Body of pancreas (tissue), 4 donors: ENCODE measurements around the gene AGMO. TPM values are rescaled to one million over a fixed set of nuclear protein-coding genes. Genes with fewer than 3 reads are reported as not detected.
"Not testable (repeated sequence)": the region's sequence is repeated elsewhere in the genome, so short reads cannot be mapped to it uniquely, and the experiment has no call there.

Experiments
- ATAC-seq: fragments of 150-250 bp; one replicate; pipeline ENCODE4 v1.9.1; 2016
- DNase-seq, 4 donors: peaks; one replicate each; pipeline ENCODE4 v3.0.0-alpha.2; 2019
- H3K27ac ChIP-seq, 4 donors: fragments of 200-600 bp; sonication (generic); 1 replicate in 3 of 4; 2 replicates in 1 of 4; pipeline versions ENCODE4 v1.5.1 to v1.6.1; 2016 to 2019; ENCODE audit warnings: mild to moderate bottlenecking in 1 of 4, mixed read lengths in 1 of 4, moderate library complexity in 1 of 4
- H3K27me3 ChIP-seq, 2 donors: fragments of 200-600 bp; sonication (generic); one replicate each; pipeline ENCODE4 v1.6.0; 2016; ENCODE audit warnings: mild to moderate bottlenecking in 1 of 2
- H3K36me3 ChIP-seq, 2 donors: fragments of 200-600 bp; sonication (generic); replicated peaks in 1 of 2; 2 replicates each; pipeline ENCODE4 v1.5.1; 2016; ENCODE audit warnings: low read depth in 2 of 2; ENCODE audit not compliant: insufficient read depth in 1 of 2
- H3K4me1 ChIP-seq: fragments of 200-600 bp; sonication (generic); one replicate; pipeline ENCODE4 v1.6.0; 2016
- H3K4me3 ChIP-seq, 2 donors: fragments of 200-600 bp; sonication (generic); 1 replicate in 1 of 2; 2 replicates in 1 of 2; pipeline ENCODE4 v1.5.1; 2016 to 2019
- H3K9me3 ChIP-seq, 3 donors: fragments of 200-600 bp; sonication (generic); 1 replicate in 2 of 3; 2 replicates in 1 of 3; pipeline ENCODE4 v1.5.1; 2016
- CTCF ChIP-seq, 7 experiments: fragments of 450-650 bp in 4 of 7; fragments of 200-600 bp in 3 of 7; sonication (generic) in 3 of 7; IDR thresholded peaks; one replicate each; pipeline ENCODE4 v1.5.1; 2016 to 2019; ENCODE audit warnings: antibody characterized with exemption in 7 of 7
- POLR2A ChIP-seq, 3 donors: fragments of 450-650 bp; IDR thresholded peaks; one replicate each; pipeline ENCODE4 v1.6.1; 2016; ENCODE audit warnings: antibody characterized with exemption in 3 of 3, mild to moderate bottlenecking in 2 of 3
- WGBS, 2 donors: methylation state at CpG; one replicate each; pipeline ENCODE4 v1.1.5; 2017; 5-methylcytosine and 5-hydroxymethylcytosine counted together
- intact Hi-C: fragments of 100-400 bp; cut with DNase I; formaldehyde crosslinking; loops from one replicate; pipeline ENCODE4 v1.15.1; 2023
- total RNA-seq, 2 donors: library from RNA; depleted of rRNA; stranded (reverse); fragments of >200 nt; gene quantifications; one replicate each; pipeline ENCODE4 v1.1.0, GENCODE V29; 2016

AGMO gene
- total RNA-seq, 2 donors from 2014 or later: 0.52 TPM; not detected in 1

GRCh38 chr7:15305002-15305600 lies 256.7 kb downstream of the AGMO start:
- Histone ChIP-seq H3K27me3 (no peaks in the 10 kb centered on the region), H3K27ac (no peak overlapping the region), H3K36me3 (no peaks in the 10 kb centered on the region), H3K4me1 (no peaks in the 10 kb centered on the region), H3K4me3 (no peak overlapping the region), H3K9me3 (no peaks in the 10 kb centered on the region)
- WGBS, 2 donors: 10 to 23% methylated on average over 2 of the region's 2 CpGs
- TF ChIP-seq POLR2A (IDR thresholded peaks at IDR 0.05): no peak
- peak; percentile 26 to 72 (median 59) for TF ChIP-seq CTCF (IDR thresholded peaks at IDR 0.05)
- intact Hi-C loops: loop anchor here (10.0 kb wide), 1 partner anchor 760 kb away; no protein-coding TSS in a partner anchor
- DNase-seq (peak; percentile 42 to 64 (median 56)), ATAC-seq (peak; percentile 64)

GRCh38 chr7:15303357-15303756 lies 258.5 kb downstream of the AGMO start:
- intact Hi-C loops: loop anchor here (10.0 kb wide), 1 partner anchor 761 kb away; no protein-coding TSS in a partner anchor
- H3K36me3 ChIP-seq: no peaks in the 10 kb centered on the region
- TF ChIP-seq POLR2A (IDR thresholded peaks at IDR 0.05) (no peak), CTCF (IDR thresholded peaks at IDR 0.05) (no peak)
- no peak overlapping the region for H3K4me3 ChIP-seq
- DNase-seq (no peak), ATAC-seq (no peak)
- H3K27me3 ChIP-seq: no peaks in the 10 kb centered on the region
- H3K27ac ChIP-seq: no peak overlapping the region
- H3K4me1 ChIP-seq: no peaks in the 10 kb centered on the region
- WGBS, 2 donors: 61 to 68% methylated on average over 3 of the region's 3 CpGs
- H3K9me3 ChIP-seq: no peaks in the 10 kb centered on the region

GRCh38 chr7:15300986-15301385 lies 260.8 kb downstream of the AGMO start:
- not testable (repeated sequence) for H3K27ac ChIP-seq, H3K27me3 ChIP-seq, H3K4me1 ChIP-seq, H3K4me3 ChIP-seq, DNase-seq, H3K36me3 ChIP-seq, H3K9me3 ChIP-seq, ATAC-seq
- intact Hi-C loops: loop anchor here (10.0 kb wide), 1 partner anchor 764 kb away; no protein-coding TSS in a partner anchor
- 71 to 79% methylated on average over 6 of the region's 6 CpGs for WGBS, 2 donors

GRCh38 chr7:15292138-15292537 lies 269.7 kb downstream of the AGMO start:
- DNase-seq (no peak), ATAC-seq (no peak)
- no peak overlapping the region for H3K4me3 ChIP-seq
- no peaks in the 10 kb centered on the region for H3K27me3 ChIP-seq
- intact Hi-C loops: no loop called here
- H3K27ac ChIP-seq: no peak overlapping the region
- no peaks in the 10 kb centered on the region for H3K9me3 ChIP-seq
- no peak for TF ChIP-seq POLR2A (IDR thresholded peaks at IDR 0.05)
- no peak for TF ChIP-seq CTCF (IDR thresholded peaks at IDR 0.05)
- 45 to 55% methylated on average over 5 of the region's 5 CpGs for WGBS, 2 donors
- no peaks in the 10 kb centered on the region for H3K4me1 ChIP-seq
- no peaks in the 10 kb centered on the region for H3K36me3 ChIP-seq

- TF ChIP-seq CTCF (IDR thresholded peaks at IDR 0.05) (no peak), POLR2A (IDR thresholded peaks at IDR 0.05) (no peak)
- no peaks in the 10 kb centered on the region for H3K9me3 ChIP-seq
- H3K27ac ChIP-seq: no peak overlapping the region
- no peak overlapping the region for H3K4me3 ChIP-seq
- no peaks in the 10 kb centered on the region for H3K4me1 ChIP-seq
- no peaks in the 10 kb centered on the region for H3K36me3 ChIP-seq
- ATAC-seq (no peak), DNase-seq (no peak)
- no peaks in the 10 kb centered on the region for H3K27me3 ChIP-seq
- WGBS, 2 donors: 63 to 69% methylated on average over 6 of the region's 6 CpGs
- intact Hi-C loops: no loop called here
Observed at GRCh38 chr7:15291699-15292098, 270.1 kb downstream of the AGMO start.
